Lower lobe of right lung (tissue), 2 donors: ENCODE results near the gene FAM151B. TPM values are rescaled to one million over a fixed set of nuclear protein-coding genes. Genes with fewer than 3 reads are reported as not detected.

Source experiments
- ATAC-seq, 2 donors: fragments of 200-7000 bp; cut with Tn5 transposase; one replicate each; pipeline ENCODE4 v1.9.1; 2020 to 2022; ENCODE audit warnings: mild to moderate bottlenecking in 2 of 2, moderate library complexity in 2 of 2
- DNase-seq: peaks from one replicate; pipeline ENCODE4 v3.0.0-alpha.2; 2020
- H3K27ac ChIP-seq: fragments of 200-600 bp; one replicate; pipeline ENCODE4 v1.8.0; 2022
- H3K27me3 ChIP-seq: fragments of 200-600 bp; one replicate; pipeline ENCODE4 v1.8.0; 2022; ENCODE audit warnings: low read depth
- H3K36me3 ChIP-seq: fragments of 200-600 bp; one replicate; pipeline ENCODE4 v1.8.0; 2022; ENCODE audit warnings: mild to moderate bottlenecking
- H3K4me1 ChIP-seq: fragments of 200-600 bp; one replicate; pipeline ENCODE4 v1.8.0; 2022
- H3K4me3 ChIP-seq: fragments of 200-600 bp; one replicate; pipeline ENCODE4 v1.8.0; 2022; ENCODE audit warnings: mild to moderate bottlenecking
- H3K9me3 ChIP-seq: fragments of 200-600 bp; one replicate; pipeline ENCODE4 v1.8.0; 2022
- CTCF ChIP-seq: fragments of 200-600 bp; IDR thresholded peaks from one replicate; pipeline ENCODE4 v1.8.0; 2022; ENCODE audit warnings: antibody characterized with exemption, mild to moderate bottlenecking
- intact Hi-C: fragments of 100-400 bp; cut with DNase I; formaldehyde crosslinking; loops from one replicate; pipeline ENCODE4 v1.11.0; 2022
- total RNA-seq: library from RNA; stranded (reverse); fragmentation: NEBNext Ultra II Directional; extraction: Animal tissue kit (Norgen Biotek cat#: 25700); gene quantifications from one replicate; pipeline ENCODE4 v1.2.1, GENCODE V29; 2021
- donor health status: DM: no; HTN: yes; CAD: no; lungs with severe emphysema.

The FAM151B gene
- total RNA-seq, 1 donor from 2014 or later = 4.1 TPM

GRCh38 chr5:80591352-80591751 is 103.5 kb downstream of the FAM151B start:
- no peak overlapping the region for H3K27ac ChIP-seq
- intact Hi-C loops = no loop called here

DNA sequence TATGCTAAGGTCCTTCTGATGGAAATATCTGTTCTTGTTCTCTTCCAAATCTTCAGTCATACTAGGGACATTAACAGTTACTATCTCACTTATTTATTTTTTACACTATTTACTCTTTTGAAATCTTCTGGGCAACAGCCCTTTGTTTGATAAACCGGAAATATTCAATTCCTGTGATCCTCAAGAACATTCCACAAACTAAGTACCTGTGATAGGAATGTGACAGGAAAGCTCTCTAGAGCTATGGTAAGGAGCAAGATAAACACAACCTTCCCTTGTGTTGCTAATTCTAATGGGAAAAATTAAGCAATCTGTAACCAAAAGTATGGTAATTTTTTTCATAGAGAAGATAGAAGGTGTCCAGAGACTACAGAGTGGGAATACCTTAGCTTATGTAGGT is 104.2 kb downstream of the FAM151B start:
- H3K4me1 ChIP-seq = no peaks in the 10 kb centered on the region
- H3K36me3 ChIP-seq = no peaks in the 10 kb centered on the region
- H3K27me3 ChIP-seq = no peaks in the 10 kb centered on the region
- H3K9me3 ChIP-seq = no peaks in the 10 kb centered on the region
- no peak for TF ChIP-seq CTCF
- ATAC-seq (peak; percentile 75 to 83), DNase-seq (no peak)
- H3K27ac ChIP-seq = no peak overlapping the region
- intact Hi-C loops = no loop called here
- no peak overlapping the region for H3K4me3 ChIP-seq

More at GRCh38 chr5:80591352-80591751, 103.5 kb downstream of the FAM151B start:
- Histone ChIP-seq H3K36me3 (no peaks in the 10 kb centered on the region), H3K4me3 (no peak overlapping the region), H3K27me3 (no peaks in the 10 kb centered on the region), H3K9me3 (no peaks in the 10 kb centered on the region), H3K4me1 (no peaks in the 10 kb centered on the region)
- no peak for TF ChIP-seq CTCF
- ATAC-seq (no peak), DNase-seq (no peak)

Other genes with a start within 250 kb of the FAM151B start
- gene SERINC5, start 232.1 kb upstream of the FAM151B start, total RNA-seq = 52.6 TPM
- not detected for gene SPZ1, start 168.1 kb upstream of the FAM151B start, total RNA-seq
- 65.4 TPM for gene ZFYVE16, start 80.0 kb upstream of the FAM151B start, total RNA-seq
- 0.30 TPM for gene ANKRD34B, start 82.2 kb downstream of the FAM151B start, total RNA-seq
- gene MSH3, start 166.6 kb downstream of the FAM151B start, total RNA-seq = 17.0 TPM
- gene DHFR, start 166.9 kb downstream of the FAM151B start, total RNA-seq = 10.5 TPM